GDM1 (cell line): ENCODE results near the gene IER5L.
"Not testable (repeated sequence)": the region's sequence is repeated elsewhere in the genome, so short reads cannot be mapped to it uniquely, and the experiment has no call there.

ENCODE experiments used
- DNase-seq: peaks from one replicate; lab custom pipeline; 2025; lab: John Stamatoyannopoulos, UW

Gene IER5L

DNA sequence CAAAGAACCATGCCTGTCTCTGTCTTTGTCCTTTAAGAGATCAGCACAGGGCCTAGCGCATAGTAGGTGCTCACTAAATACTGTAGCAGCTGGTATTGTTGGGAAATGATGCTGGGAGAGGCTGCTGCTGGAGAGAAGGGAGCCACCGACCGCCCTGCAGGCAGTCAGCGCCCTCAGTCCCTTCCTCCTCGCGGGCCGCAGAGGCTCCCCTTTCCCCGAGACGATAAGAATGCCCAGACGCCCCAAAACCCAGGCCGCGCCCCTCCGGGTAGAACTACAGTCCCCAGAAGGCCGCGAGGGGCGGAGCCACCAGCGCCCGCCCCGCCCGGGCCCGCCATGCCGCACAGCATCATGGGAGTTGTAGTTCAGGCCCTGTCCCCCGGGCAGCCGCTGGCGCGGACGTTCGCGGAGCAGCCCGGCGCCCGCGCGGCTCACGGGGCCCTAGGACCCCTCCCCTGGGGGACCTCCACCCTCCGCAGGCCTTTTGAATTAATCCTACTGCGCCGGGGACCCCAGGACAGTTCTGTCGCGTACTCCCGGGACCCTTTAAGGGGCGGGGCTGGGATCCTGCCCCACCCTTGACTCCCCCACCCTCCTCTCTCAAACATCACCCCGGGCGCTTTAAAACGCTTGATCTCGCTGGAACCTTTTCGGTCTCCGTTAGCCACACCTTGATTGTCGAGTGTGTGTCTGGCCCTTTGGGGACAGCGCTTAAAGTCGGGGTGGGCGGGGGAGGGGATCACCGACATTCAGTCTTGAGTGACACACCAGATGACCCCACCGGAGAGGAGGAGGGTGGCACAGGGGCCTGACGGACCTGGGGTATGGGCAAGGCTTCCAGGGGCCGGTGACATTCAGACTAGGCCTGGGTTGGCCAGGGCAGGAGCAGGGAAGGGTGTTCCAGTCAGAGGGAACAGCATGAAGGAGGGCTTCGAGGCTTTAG lies 24.8 kb upstream of the IER5L start:
- DNase-seq, result peak; percentile 57

DNA sequence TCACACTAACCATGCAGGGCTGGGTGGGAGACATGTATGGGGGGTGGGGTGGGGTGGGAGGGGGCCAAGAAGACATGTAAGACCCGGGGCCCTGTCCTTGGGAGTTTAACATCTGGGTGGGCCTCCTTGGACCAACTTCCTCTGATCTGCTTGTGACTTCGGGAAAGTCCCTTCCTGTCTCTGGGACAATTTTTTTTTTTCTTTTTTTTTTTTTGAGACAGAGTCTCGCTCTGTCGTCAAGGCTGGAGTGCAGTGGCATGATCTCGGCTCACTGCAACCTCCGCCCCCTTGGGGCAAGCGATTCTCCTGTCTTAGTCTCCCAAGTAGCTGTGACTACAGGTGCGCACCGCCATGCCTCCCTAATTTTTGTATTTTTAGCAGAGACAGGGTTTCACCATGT lies 23.8 kb upstream of the IER5L start:
- DNase-seq, result no peak

DNA sequence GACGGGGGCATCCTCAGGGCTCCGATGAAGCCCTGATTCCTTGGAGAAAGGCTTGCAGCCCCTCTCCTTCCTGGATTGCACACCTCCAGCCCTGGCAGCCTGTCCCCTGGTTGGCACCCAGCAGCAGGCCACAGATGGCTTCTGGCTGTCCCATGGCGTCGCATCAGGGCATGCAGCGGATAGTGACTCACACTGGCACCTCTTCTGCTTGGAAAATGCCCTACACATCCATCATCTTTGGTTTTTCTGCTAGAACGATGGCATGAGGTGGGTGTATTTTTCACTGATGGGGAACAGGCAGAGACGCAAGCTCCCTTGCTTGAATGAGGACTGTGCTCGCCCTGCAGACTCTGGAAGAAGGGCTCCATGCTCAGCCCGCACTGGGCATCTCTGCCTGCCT lies 23.2 kb upstream of the IER5L start:
- DNase-seq, result no peak

DNA sequence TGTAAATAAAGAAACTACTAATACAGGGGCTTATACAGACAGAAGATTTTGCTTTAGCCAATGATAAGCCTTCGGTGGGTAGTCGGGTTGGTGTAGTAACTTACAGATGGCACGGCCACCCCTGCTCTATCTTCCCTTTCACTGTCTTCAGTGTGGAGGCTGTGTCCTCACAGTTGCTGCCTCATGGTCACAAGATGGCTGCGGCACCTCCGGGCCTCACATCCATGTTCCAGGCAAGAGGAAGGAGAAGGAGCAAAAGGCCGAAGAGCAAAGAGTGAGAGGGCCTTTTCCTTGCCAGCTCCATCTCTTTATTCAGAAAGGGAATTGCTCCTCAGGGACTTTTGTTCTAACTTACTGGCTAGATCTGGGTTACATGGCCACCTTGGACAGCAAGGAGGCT lies 22.2 kb upstream of the IER5L start:
- DNase-seq, result no peak

DNA sequence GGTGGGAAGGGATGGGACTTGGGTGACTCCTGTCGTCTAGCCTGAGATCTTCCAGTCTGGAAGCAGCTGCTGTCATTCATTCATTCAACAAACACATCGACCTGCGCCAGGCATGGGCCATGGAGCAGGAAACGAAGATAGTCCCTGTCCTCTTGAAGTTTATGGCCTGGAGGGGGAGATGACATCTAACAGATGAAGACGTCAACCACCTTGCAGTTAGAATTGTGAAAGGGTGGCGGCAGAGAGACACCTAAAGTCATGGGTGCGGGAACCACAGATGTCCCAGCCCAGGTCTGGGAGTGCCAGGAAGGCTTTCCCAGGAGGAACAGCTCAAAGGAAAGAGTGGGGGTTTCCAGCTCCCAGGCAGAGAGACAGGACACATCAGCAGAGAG lies 21.0 kb upstream of the IER5L start:
- DNase-seq, result no peak

DNA sequence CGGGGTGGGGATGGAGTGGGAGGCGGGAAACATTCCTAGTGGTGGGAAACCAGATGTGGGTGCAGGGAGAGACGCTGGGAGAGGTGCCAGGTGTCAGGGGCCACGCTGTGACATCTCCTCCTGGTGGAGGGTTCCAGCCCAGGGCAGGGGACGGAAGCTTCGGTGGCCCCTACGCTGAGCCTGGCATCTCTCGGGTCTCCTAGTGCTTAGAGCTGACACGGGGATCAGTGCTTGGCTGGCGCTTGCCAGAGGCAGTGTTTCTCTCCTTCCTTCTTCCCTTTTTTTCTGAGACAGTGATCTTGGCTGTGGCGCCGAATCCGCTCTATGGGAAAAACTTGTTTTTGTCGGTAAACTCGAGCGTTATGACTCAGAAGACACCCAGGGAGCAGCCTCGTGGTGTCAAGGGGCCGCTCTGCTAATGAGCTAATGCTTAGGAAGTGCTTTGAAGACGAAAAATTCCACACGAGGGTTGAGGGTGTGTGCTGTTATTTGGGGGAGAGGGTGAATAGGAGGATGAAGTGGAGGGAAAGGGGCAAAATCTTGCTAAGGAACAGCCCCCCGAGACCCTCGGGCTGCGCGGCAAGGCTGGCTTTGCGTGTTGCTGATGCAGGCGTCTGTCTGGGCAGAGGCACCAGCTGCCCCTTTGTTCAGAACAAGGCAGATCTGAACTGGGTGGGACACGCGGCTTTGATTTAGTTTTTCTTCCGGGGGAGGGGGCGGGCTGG lies 20.4 kb upstream of the IER5L start:
- DNase-seq, result no peak

DNA sequence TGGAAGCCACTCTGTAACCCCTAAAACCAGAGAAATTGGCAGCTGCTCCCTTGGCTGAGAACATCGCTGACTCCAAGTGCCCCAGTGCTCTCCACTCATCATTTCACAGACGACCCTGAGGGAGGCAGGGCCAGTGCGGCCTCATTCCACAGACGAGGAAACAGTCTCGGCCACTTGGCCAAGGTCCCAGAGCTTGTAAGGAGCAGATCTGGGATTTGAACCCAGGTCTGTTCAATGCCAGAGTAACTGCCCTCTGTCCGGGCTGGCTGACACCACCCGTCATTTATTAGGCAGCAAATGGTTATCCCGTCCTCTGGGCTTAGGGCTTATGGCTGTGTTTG lies 19.9 kb upstream of the IER5L start:
- no peak for DNase-seq

DNA sequence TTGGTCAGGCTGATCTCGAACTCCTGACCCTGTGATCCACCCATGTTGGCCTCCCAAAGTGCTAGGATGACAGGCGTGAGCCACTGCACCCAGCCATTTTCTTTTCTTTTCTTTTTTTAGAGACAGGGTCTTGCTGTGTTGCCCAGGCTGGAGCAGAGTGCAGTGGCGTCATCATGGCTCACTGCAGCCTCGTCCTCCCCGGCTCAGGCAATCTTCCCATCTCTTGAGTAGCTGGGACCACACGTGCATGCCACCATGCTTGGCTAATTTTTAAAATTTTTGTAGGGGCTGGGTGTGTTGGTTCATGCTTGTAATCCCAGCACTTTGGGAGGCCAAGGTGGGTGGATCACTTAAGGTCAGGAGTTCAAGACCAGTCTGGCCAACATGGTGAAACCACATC lies 19.0 kb upstream of the IER5L start:
- not testable (repeated sequence) for DNase-seq

DNA sequence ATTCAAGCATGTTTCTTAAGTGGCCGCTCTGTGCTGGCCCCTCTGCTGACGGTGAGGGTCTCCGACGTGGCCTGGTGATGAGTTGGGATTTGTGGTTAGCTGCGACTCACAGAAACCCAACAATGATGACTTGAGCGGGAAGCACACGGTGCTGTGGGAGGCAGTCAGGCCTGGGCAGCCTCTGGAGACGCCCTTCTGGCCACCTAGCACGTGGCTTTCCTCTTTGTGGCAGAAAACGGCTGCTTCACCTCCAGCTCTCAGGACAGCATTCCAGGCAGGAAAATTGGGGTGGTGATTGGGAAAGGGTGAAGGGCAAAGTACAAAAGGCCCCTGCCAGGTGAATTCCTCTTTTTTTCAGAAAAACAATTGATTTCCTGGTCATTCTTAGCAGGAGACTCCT lies 17.5 kb upstream of the IER5L start:
- no peak for DNase-seq

DNA sequence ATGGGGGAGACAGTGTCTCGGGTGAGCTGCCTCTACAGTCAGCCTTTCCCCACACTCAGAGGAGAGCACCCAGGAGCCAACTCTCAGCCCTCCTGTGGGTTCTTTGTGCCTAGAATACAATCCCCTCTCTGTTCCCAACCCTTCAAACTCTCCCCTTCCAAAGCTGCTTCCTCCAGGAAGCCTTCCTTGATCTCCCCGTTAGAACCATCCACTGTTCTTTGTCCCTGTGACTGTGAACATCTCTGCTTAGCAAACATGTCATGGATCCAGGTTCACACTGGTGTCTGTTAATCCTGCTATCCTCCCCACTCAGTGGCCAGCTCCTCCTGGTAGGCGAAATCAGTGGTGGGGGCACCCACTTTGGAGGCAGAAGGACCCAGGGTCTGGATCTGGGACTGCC lies 16.2 kb upstream of the IER5L start:
- DNase-seq, result no peak

DNA sequence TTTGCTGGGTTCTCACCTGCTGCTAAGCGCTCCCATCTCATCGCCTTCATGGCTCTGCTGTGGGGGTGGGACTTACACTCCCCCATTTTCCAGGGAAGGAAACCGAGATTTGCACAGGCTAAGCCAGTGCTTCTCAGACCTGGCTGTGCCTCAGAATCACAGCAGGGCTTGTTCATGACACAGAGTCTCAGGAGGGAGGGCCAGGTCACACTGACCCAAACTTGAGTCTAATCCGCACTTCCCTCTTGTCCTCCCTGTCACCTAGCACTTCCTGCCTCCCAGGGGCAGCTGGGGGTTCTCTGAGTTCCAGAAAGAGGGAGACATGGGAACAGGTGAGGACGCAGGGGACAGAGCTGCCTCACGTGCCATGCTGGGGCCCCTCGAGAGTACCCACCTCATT lies 15.6 kb upstream of the IER5L start:
- DNase-seq, result no peak

DNA sequence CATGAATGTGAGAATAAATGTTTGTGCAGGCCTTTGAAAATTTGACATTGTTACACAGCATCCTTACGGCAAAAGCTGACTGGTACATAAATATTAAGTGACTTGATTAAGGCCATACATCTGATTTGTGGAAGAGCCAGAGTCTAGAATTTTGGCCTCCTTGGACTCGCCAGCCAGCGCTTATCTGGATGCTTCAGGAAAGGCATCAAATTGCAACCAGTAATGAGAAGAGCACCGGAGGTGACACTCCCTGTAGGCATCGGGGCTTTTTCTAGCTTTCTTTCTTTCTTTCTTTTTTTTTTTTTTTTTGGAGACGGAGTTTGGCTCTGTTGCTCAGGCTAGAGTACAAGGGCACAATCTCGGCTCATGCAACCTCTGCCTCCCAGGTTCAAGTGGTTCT lies 13.2 kb upstream of the IER5L start:
- DNase-seq, result no peak

DNA sequence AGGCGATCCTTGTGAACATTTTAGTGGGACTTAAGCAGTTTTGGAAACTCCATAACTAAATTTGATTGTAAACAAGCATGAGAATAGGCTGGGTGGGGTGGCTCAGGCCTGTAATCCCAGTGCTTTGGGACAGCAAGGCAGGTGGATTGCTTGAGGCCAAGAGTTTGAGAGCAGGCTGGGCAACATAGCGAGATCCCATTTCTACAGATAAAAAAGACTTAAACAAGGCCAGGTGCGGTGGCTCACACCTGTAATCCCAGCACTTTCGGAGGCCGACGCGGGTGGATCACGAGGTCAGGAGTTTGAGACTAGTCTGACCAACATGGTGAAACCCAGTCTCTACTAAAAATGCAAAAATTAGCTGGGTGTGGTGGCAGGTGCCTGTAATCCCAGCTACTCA lies 11.9 kb upstream of the IER5L start:
- not testable (repeated sequence) for DNase-seq

DNA sequence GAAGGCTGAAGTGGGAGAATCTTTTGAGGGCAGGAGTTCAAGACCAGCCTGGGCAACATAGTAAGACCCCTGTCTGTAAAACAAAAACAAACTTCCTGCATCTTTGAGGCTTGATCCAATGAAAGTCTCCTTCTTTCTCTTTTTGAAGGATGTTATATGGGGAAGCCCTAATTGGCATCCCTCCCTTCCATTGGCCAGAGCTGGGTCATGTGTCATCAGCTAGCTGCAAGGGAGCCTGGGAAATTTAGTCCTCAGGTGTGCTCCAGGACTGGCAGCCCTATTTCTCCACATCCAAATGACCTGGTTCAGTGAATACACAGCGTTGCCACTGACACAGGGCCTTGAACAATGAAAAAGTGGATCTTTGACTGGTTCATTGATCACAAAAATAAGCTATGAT lies 9.0 kb upstream of the IER5L start:
- DNase-seq, result no peak

DNA sequence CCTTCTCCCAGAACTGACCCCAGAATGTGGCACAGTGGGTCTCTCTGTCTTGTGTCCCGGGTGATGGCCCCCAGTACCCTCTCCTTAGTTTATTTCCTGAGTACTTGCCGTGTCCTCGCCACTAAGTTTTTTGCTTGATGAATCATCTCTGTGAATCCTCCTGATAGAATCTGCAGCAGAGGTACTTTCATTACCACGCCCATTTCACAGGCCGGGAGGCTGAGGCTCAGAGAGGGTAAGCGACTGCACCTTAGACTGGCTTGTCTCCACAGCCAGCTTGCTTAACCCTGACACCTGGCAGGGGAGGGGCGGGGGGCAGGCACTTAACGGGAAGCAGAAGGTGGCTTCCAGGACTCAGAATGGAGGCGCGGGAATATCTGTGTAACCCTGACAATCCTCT lies 7.9 kb upstream of the IER5L start:
- no peak for DNase-seq

DNA sequence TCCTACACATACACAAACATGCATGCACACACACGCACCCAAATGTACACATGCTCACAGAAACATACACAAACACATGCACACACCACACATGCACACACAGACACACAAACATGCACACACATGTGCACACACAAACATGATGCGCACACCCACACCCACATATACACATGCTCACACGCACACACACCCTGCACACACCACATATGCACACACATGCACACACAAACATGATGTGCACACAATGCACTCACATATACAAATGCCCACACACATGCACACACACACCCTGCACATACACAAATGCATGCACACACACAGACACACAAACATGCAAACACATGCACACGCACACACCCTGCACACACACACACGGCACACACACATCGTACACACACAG lies 7.3 kb upstream of the IER5L start:
- DNase-seq, result no peak

DNA sequence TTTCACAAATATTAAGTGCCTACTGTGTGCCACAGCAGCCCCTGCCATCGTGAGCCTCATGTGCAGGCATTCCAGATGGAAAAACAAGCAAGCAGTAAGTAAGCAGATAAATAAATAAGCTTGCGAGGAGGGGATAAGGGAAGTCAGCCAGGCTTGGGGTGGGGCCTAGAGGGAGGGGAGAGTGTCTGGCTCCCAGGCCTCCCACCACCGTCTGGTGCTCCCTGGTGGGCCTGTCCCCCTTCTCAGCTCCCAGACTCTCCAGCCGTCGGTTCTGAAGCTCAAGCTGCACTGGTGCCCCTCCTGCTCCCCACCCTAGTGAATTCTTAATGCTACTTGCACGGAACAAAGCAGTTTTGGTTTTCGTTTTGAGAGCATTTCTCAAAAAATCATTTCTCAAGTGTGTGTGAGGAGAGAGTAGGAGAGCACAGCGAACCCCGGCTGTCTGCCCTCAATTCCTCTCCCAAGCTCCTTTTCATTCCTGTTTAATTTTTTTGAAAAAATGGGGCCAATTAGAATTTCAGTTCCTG lies 6.6 kb upstream of the IER5L start:
- no peak for DNase-seq

DNA sequence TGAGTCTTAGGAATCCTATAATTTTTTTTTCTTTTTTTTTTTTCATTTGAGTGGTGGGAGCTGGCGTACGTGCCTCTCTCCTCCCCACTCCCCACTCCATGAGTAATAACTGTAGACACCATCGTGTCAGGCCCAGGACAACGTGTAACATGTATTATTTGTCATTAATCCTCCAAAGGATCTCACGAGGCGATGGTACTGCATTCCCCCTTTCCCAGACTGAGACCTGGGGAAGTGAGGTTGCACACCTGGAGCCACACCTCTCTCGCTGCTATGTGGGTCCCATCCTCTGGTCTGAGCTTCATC lies 6.1 kb upstream of the IER5L start:
- no peak for DNase-seq

DNA sequence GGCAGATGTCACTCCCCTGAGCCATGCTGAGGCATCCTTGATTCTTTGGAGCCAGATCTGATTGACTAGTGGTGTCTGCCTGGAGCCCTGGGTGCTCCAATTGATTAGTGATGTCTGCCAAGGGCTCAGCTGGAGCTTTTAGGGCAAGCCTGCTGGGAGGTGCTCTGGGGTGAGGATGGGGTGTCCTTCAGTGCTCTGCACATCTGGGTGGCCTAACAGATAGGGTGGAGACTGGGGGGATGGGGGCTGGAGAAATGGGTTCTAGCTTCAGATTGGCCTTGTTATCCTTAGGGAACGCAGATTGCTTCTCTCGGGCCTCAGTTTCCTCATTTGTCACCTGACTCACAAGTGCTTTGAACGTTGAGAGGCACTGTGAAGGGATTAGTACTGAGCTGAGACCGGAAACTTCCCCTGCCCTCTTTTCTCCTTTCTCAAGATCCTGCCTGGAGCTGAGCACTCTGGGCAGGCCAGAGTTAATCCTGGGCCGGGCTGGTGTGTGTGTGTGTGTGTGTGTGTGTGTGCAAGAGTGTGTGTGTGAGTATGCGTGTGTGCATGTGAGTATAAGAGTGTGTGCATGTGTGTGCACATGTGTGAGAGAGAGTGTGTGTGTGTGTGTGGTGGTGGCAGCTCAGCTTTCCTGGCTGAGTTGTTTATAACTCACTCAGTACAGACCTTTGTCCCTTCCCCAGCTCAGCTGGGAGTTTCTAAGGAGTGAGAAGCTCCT lies 5.6 kb upstream of the IER5L start:
- no peak for DNase-seq

DNA sequence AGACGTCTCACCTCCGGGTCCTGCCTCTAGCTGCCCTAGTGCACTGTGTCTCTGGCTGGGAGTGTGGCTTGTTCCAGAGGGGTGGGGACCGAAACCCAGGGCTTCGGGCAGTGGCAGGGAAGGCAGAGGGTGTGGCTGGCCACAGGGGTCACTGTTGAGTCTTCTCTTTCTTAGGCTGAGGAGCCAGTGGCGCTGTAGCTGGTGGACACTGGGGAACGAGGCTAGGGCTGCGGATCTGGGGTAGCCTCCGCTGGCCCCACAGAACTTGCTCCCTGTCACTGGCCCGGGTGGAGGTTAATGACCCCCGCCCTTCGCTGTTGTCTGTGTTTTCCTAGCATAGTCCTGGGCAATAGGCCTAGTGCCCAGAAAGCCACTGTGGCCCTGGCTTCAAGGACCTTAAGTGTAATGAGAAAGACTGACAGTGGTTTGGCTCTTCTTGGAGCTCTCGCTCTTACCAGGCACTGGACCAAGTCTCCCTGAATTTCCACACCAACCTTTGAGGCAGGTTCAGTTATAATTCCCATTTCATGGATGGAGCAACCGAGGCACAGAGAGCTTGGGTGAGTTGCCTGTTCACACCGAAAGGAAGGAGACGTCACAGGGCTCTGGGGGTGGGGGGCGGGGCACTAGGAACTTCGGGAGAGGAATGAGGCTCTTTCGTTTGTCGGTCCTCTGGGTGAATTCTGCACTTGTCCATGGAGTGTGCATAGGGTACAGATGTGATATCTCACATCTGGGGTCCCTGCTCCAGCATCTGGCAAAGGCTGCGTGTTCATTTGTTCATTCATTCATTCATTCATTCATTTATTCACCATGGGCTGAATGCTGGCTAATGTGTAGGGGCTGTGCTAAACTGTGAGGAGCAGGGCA lies 4.8 kb upstream of the IER5L start:
- DNase-seq, result no peak

DNA sequence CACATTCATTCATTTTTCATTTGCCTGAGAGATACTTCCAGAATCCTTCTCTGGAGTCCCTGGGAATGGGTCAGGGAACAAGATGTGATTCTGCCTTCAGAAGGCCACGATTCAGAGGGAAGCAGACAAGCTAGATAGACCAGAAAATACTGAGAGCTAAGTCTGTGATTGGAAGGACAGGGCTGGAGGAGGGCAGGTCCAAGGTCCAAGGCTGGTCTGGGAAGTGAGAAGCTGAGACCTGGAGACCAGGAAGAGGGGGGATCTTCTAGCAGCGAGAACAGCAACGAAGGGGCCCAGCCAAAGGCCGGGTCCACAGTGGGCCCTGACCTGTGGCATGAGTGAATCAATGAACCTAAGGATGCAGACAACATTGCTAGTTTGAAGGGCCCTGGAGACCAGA lies 4.1 kb upstream of the IER5L start:
- no peak for DNase-seq

DNA sequence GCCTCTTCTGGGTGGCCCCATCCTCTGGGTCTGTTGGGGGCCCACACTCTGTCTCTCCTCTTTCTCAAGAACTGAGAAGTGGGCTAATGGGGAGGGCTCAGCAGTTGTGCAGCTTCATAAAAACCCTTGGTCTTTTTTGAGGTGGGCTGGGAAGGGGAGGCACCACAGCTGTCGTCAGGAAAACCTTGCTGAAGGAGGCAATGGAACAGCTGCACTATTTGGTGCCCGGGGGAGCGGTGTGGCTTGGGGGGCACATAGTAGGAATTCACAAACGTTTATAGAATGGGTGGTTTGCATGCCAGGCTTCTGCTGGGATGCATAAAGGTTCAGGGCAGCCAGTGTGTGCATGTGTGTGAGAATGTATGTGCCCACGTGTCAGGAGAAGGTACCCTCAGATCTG lies 3.2 kb upstream of the IER5L start:
- DNase-seq, result no peak
